ENCODE results near the gene REV3L. TPM values are rescaled to one million over a fixed set of nuclear protein-coding genes. Genes with fewer than 3 reads are reported as not detected.

The REV3L gene
- total and polyA plus RNA-seq, 8 donors: 29.3 to 68.6 (median 57.4) TPM

DNA sequence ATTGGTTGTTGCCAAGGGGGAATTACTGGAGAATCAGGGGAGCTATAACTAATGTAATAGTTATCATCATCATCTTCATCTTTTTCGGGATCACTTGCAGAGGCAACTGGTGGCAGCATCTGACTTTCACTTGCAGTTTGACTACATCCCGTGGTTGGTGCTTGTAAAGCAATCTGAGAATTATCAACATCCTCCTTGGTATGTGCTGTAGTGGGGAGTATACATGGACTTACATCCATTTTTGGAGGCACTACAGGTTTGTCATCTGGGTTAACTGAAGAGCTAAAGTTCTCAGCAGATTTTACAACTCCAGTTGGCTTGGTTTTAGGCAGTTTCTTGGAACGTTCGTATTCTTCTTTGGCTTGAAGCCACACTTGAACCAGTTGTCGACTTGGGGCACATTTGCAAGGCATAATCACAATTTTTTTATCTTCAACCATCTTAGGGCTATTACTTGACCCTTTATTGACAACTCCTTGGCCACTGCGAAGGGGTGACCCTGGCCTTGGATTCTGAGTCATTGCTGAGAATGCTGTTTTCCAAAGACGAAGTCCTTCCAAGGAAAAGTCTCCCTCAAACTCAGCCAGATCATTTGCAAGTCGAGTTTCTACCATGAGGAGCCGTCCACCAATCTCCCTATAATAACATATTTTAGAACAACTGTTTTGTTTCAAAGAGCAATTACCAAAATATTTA lies 115.5 kb downstream of the REV3L start:
- Histone ChIP-seq H3K4me3 (no peak overlapping the region), H3K27ac (no peak overlapping the region), H3K27me3 (no peaks in the 10 kb centered on the region), H3K4me1 (no peaks in the 10 kb centered on the region), H3K9me3 (no peaks in the 10 kb centered on the region), H3K36me3 (peaks cover 0 to 26% of the 10 kb centered on the region in 2 donors)
- no peak for DNase-seq
- intact Hi-C loops (cut with DNase I): loop anchor here in 1 of 2 donors (10.0 kb wide), 1 partner anchor 107 kb away; no protein-coding TSS in a partner anchor
- TF ChIP-seq, protein P1, sequence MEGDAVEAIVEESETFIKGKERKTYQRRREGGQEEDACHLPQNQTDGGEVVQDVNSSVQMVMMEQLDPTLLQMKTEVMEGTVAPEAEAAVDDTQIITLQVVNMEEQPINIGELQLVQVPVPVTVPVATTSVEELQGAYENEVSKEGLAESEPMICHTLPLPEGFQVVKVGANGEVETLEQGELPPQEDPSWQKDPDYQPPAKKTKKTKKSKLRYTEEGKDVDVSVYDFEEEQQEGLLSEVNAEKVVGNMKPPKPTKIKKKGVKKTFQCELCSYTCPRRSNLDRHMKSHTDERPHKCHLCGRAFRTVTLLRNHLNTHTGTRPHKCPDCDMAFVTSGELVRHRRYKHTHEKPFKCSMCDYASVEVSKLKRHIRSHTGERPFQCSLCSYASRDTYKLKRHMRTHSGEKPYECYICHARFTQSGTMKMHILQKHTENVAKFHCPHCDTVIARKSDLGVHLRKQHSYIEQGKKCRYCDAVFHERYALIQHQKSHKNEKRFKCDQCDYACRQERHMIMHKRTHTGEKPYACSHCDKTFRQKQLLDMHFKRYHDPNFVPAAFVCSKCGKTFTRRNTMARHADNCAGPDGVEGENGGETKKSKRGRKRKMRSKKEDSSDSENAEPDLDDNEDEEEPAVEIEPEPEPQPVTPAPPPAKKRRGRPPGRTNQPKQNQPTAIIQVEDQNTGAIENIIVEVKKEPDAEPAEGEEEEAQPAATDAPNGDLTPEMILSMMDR (IDR thresholded peaks at IDR 0.05): no peak
- no peak for ATAC-seq

DNA sequence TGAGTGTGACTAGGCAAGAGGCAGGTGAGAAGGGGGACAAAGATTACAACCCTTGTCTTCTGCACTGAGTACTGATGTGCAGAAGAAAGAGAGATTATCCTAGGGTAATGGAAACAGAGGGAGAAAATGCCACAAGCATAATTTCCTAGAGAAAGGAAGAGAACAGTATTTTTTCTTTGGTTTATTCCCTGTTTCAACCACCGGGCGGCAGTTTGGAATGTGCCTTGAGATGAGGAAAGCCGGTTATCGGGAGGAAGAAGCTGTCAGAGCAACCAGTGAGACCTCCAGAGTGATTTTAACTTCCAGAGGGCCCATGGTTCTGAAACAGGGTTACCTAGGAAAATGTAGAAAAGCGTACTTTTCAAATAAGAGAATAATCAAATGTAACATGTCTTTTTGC lies 121.4 kb downstream of the REV3L start:
- no peak overlapping the region for H3K4me3 ChIP-seq
- TF ChIP-seq, protein P1 (IDR thresholded peaks at IDR 0.05): peak in 1 of 2 donors; percentile 38
- H3K9me3 ChIP-seq: no peaks in the 10 kb centered on the region
- H3K4me1 ChIP-seq: peaks cover 0 to 7% of the 10 kb centered on the region in 2 donors
- peaks cover 0 to 20% of the 10 kb centered on the region in 2 donors for H3K36me3 ChIP-seq
- no peaks in the 10 kb centered on the region for H3K27me3 ChIP-seq
- DNase-seq (peak in 1 of 4 donors; percentile 52), ATAC-seq (peak; percentile 65)
- intact Hi-C loops (cut with DNase I): loop anchor here in 1 of 2 donors (10.0 kb wide), 1 partner anchor 113 kb away; no protein-coding TSS in a partner anchor
- H3K27ac ChIP-seq: no peak overlapping the region

DNA sequence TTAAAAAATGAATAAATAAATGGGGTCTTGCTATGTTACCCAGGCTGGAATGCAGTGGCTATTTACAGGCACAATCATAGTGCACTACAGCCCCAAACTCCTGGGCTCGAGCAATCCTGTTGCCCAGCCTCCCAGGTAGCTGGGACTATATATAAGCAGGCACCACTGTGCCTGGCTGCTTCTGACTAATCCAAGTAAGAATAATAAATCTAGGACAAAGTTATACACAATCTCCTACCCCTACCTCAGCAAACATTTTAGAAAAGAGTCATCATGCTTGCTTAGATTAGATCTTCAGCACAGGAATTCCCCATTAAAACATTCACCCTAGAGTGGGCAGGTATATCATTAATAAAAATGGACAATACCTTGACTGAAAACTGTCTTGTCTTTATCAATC lies 124.6 kb downstream of the REV3L start:
- DNase-seq (no peak), ATAC-seq (no peak)
- Histone ChIP-seq H3K4me3 (no peak overlapping the region), H3K36me3 (peaks cover 0 to 27% of the 10 kb centered on the region in 2 donors), H3K4me1 (peaks cover 7 to 12% of the 10 kb centered on the region in 2 donors), H3K27me3 (no peaks in the 10 kb centered on the region), H3K27ac (no peak overlapping the region), H3K9me3 (no peaks in the 10 kb centered on the region)
- intact Hi-C loops (cut with DNase I): no loop called here
- TF ChIP-seq, protein P1 (IDR thresholded peaks at IDR 0.05): no peak

DNA sequence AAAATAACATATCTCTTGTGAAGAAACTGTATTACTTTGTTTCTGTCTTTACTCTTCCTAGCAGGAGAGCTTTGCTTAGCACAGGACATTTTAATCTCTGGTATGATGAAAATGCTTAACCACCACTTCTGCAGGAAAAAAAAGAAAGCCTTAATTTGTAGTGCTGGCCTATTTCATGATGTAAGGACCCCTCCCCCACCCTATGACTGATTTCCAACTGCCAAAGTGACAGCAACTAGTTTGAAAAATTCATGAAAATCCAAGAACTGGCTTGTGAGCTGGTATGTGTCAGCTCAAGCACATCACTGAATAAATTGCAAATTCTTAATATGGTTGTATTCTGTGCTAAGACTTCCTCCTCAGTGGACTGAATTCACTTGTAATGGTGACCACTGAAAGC lies 125.3 kb downstream of the REV3L start:
- Histone ChIP-seq H3K27me3 (no peaks in the 10 kb centered on the region), H3K36me3 (peaks cover 0 to 20% of the 10 kb centered on the region in 2 donors), H3K4me3 (no peak overlapping the region), H3K27ac (peak overlapping the region in 1 of 2 donors; percentile 33), H3K9me3 (no peaks in the 10 kb centered on the region), H3K4me1 (peaks cover 7 to 12% of the 10 kb centered on the region in 2 donors)
- intact Hi-C loops (cut with DNase I): no loop called here
- DNase-seq: no peak
- peak; percentile 57 for ATAC-seq
- TF ChIP-seq, protein P1 (IDR thresholded peaks at IDR 0.05): no peak

DNA sequence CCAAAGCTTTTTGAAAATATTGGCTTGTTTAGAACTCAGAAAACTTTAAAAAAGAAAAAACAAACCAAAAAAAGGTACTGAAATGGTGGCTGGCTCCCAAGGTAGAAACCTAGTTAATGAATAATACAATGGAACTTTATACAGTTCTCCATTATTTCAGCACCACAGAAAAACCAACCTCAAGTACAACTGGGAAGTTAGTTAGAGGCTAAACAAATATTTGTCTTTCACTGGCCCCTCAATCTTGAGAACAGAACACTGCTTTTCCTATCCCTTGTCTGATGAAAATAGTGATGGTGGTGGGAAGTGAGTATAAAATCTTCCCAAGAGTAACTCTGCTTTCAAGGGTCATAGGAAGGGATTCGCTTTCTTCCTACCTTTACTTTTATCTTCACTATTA lies 126.5 kb downstream of the REV3L start:
- no peaks in the 10 kb centered on the region for H3K27me3 ChIP-seq
- peaks cover 7 to 12% of the 10 kb centered on the region in 2 donors for H3K4me1 ChIP-seq
- ATAC-seq: peak; percentile 70
- no peaks in the 10 kb centered on the region for H3K9me3 ChIP-seq
- no peak overlapping the region for H3K4me3 ChIP-seq
- DNase-seq: peak in 1 of 4 donors; percentile 40
- intact Hi-C loops (cut with DNase I): no loop called here
- peak overlapping the region in 1 of 2 donors; percentile 33 for H3K27ac ChIP-seq
- H3K36me3 ChIP-seq: peaks cover 0 to 26% of the 10 kb centered on the region in 2 donors
- TF ChIP-seq, protein P1 (IDR thresholded peaks at IDR 0.05): no peak

Data from left lung (tissue), 10 donors.